ENCODE measurements around the gene CERS6. TPM values are rescaled to one million over a fixed set of nuclear protein-coding genes. Genes with fewer than 3 reads are reported as not detected.

CERS6 gene
- total RNA-seq, 1 experiment from 2014 or later, result 17.3 TPM

GRCh38 chr2:168600949-168601348 lies 144.9 kb downstream of the CERS6 start (continued):
- no peak for TF ChIP-seq AR (CRISPR knock-in tag; IDR thresholded peaks at IDR 0.05)

- Mint-ChIP-seq H3K36me3 (peaks cover 31% of the 10 kb centered on the region), H3K9me3 (peaks cover 35% of the 10 kb centered on the region), H3K27me3 (ENCODE audit: low read depth) (no peaks in the 10 kb centered on the region; the same call in 1 of the 2 replicates), H3K27ac (no peak overlapping the region), H3K4me1 (peaks cover 20% of the 10 kb centered on the region), H3K4me3 (no peak overlapping the region)
- POLR2A ChIA-PET, result no interaction called here
- DNase-seq (ENCODE audit: low spot score), result no peak
- TF ChIP-seq JAZF1 (CRISPR knock-in tag; IDR thresholded peaks at IDR 0.05) (no peak), HMGA2 (CRISPR knock-in tag; IDR thresholded peaks at IDR 0.05) (no peak), IRF2 (CRISPR knock-in tag; IDR thresholded peaks at IDR 0.05; ENCODE audit: borderline replicate concordance, low read depth) (no peak), MXD4 (CRISPR knock-in tag; IDR thresholded peaks at IDR 0.05; ENCODE audit: borderline replicate concordance) (no peak), ATF1 (CRISPR knock-in tag; IDR thresholded peaks at IDR 0.05) (no peak), ELF4 (CRISPR knock-in tag; IDR thresholded peaks at IDR 0.05; ENCODE audit: low read depth) (no peak), CREM (CRISPR knock-in tag; IDR thresholded peaks at IDR 0.05) (no peak), E2F4 (CRISPR knock-in tag; IDR thresholded peaks at IDR 0.05; ENCODE audit: borderline replicate concordance, low read depth) (no peak), RORB (CRISPR knock-in tag; IDR thresholded peaks at IDR 0.05) (no peak), EMX1 (CRISPR knock-in tag; IDR thresholded peaks at IDR 0.05) (no peak), NFATC4 (CRISPR knock-in tag; IDR thresholded peaks at IDR 0.05) (no peak), NFE2L1 (CRISPR knock-in tag; IDR thresholded peaks at IDR 0.05) (no peak)
- CTCF ChIA-PET, result no interaction called here
- no peak for ATAC-seq
Measured at GRCh38 chr2:168601741-168602140, 145.7 kb downstream of the CERS6 start.

GRCh38 chr2:168602379-168602778 lies 146.3 kb downstream of the CERS6 start:
- H3K4me1 Mint-ChIP-seq, result peaks cover 20% of the 10 kb centered on the region
- ChIA-PET CTCF (interaction anchor here (0.5 to 1.1 kb wide), 2 partner anchors 9 to 1548 kb away, joined by 3 read pairs; no protein-coding TSS in a partner anchor), POLR2A (no interaction called here)
- DNase-seq (ENCODE audit: low spot score) (no peak), ATAC-seq (no peak)
- no peak overlapping the region for H3K27ac Mint-ChIP-seq
- peaks cover 36% of the 10 kb centered on the region for H3K9me3 Mint-ChIP-seq
- H3K27me3 Mint-ChIP-seq (ENCODE audit: low read depth), result no peaks in the 10 kb centered on the region; the same call in 1 of the 2 replicates
- H3K36me3 Mint-ChIP-seq, result peaks cover 32% of the 10 kb centered on the region
- no peak overlapping the region for H3K4me3 Mint-ChIP-seq
- TF ChIP-seq AR (CRISPR knock-in tag; IDR thresholded peaks at IDR 0.05) (no peak), ZBTB43 (CRISPR knock-in tag; IDR thresholded peaks at IDR 0.05) (no peak), SMAD4 (CRISPR knock-in tag; IDR thresholded peaks at IDR 0.05) (no peak), ZNF532 (CRISPR knock-in tag; IDR thresholded peaks at IDR 0.05; ENCODE audit: borderline replicate concordance) (no peak), CREB1 (CRISPR knock-in tag; IDR thresholded peaks at IDR 0.05) (no peak), NR2C2 (CRISPR knock-in tag; IDR thresholded peaks at IDR 0.05) (no peak), FOXP4 (CRISPR knock-in tag; IDR thresholded peaks at IDR 0.05) (no peak), ETV6 (CRISPR knock-in tag; IDR thresholded peaks at IDR 0.05) (no peak)

All from WTC11 (cell line).